NB4 (cell line): Measurements from ENCODE around the gene C2CD3.

Experiments used
- CTCF ChIP-seq: IDR thresholded peaks from one replicate; pipeline ENCODE4 v1.5.1; 2012; ENCODE audit warnings: low read depth, low read length
- MAX ChIP-seq: IDR thresholded peaks from 2 replicates; pipeline ENCODE4 v1.6.1; 2011; ENCODE audit warnings: low read depth, low read length
- POLR2A ChIP-seq: IDR thresholded peaks from 2 replicates; pipeline ENCODE4 v1.6.1; 2011; ENCODE audit warnings: mild to moderate bottlenecking; ENCODE audit not compliant: insufficient read length; ENCODE audit errors: extremely low read depth

DNA sequence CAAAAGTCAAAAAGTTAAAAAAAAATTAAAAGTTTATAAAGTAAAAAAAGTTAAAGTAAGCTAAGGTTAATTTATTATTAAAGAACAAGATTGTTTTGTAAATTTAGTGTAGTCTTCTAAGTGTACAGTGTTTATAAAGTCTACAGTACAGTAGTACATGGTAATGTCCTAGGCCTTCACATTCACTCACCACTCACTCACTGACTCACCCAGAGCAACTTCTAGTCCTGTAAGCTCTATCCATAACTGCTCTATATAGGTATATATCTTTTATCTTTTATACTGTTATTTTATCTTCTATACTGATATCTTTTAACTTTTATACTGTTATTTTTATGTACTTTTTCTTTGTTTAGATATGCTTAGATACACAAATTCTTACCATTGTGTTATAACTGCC is 11.2 kb downstream of the C2CD3 start:
- no peak for TF ChIP-seq CTCF
- TF ChIP-seq POLR2A: no peak
- no peak for TF ChIP-seq MAX
